ENCODE data around the gene GAD2.
"Not testable (repeated sequence)": the region's sequence is repeated elsewhere in the genome, so short reads cannot be mapped to it uniquely, and the experiment has no call there.

GAD2 gene

DNA sequence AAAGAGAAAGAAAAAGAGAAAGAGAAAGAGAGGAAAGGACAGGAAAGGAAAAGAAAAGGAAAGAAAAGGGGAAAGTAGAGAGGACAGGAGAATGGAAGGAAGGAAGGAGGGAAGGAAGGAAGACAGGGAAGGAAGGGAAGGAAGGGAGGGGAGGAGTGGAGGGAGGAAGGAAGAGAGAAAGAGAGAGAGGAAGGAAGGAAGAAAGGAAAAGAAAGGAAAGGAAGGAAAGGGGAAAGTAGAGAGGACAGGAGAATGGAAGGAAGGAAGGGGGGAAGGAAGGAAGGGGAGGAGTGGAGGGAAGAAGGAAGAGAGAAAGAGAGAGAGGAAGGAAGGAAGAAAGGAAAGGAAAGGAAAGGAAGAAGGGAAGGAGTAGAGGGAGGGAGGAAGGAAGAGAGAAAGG is 125.1 kb downstream of the GAD2 start:
- POLR2A ChIA-PET, result no interaction called here
- TF ChIP-seq, protein P1, sequence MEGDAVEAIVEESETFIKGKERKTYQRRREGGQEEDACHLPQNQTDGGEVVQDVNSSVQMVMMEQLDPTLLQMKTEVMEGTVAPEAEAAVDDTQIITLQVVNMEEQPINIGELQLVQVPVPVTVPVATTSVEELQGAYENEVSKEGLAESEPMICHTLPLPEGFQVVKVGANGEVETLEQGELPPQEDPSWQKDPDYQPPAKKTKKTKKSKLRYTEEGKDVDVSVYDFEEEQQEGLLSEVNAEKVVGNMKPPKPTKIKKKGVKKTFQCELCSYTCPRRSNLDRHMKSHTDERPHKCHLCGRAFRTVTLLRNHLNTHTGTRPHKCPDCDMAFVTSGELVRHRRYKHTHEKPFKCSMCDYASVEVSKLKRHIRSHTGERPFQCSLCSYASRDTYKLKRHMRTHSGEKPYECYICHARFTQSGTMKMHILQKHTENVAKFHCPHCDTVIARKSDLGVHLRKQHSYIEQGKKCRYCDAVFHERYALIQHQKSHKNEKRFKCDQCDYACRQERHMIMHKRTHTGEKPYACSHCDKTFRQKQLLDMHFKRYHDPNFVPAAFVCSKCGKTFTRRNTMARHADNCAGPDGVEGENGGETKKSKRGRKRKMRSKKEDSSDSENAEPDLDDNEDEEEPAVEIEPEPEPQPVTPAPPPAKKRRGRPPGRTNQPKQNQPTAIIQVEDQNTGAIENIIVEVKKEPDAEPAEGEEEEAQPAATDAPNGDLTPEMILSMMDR (IDR thresholded peaks at IDR 0.05; ENCODE audit: insufficient read depth, low read length, missing control alignments), result no peak
- H3K4me3 ChIP-seq (ENCODE audit: low read depth, low read length), result no peak overlapping the region
- CTCF ChIA-PET, result no interaction called here
- DNase-seq (ENCODE audit: low read depth, low spot score), result no peak

DNA sequence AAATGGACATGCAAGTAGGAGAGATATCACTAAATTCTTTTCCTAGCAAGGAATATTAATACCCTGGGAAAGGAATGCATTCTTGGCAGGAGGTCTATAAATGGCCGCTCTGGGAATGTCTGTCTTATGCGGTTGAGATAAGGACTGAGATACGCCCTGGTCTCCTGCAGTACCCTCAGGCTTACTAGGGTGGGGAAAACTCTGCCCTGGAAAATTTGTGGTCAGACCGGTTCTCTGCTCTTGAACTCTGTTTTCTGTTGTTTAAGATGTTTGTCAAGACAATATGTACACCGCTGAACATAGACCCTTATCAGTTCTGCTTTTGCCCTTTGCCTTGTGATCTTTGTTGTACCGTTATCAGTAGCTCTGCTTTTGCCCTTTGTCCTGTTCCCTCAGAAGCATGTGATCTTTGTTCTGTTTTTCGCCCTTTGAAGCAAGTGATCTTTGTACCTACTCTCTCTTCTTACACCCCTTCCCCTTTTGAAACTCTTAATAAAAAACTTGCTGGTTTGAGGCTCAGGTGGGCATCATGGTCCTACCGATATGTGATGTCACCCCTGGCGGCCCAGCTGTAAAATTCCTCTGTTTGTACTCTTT is 132.3 kb downstream of the GAD2 start:
- POLR2A ChIA-PET; DNase-seq (ENCODE audit: low read depth, low spot score); CTCF ChIA-PET; H3K4me3 ChIP-seq (ENCODE audit: low read depth, low read length): not testable (repeated sequence)
